Activated naive CD4-positive, alpha-beta T cell treated with anti-CD3 and anti-CD28 coated beads, Interleukin-2, amount 50 U/mL, for 16 hours (primary cell): ENCODE data around the gene ORC1.

Experiments
- DNase-seq: peaks from one replicate; pipeline ENCODE4 v3.0.0-alpha.2; 2020

The ORC1 gene

DNA sequence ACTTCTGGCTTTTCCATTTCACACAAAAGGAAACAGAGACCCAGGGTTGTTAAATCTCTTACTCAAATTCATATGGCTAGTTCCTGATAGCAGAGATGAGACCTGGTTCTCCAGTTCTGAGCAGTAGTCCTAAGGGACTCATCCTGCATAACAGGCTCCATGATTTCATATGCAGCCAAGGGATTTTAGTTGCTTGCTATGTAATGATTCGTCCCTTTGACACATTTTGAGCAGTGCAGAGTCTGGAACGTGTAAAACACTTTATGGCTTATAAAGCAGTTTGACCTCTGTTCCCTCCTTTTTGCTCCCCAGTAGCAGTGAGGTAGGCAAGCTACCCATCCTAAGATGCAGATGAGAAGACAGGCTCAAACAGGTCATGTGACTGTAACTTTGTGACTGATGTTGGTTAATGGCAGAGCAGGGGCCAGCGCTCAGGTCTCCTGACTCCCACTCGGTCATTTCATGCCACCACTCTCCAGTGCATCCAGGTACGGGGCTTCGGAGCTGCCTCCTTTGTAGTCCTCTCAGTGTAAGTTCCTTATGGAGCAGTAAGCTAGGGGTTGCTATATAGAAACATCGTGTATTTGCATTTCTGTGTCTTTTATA is 62.5 kb downstream of the ORC1 start:
- no peak for DNase-seq

DNA sequence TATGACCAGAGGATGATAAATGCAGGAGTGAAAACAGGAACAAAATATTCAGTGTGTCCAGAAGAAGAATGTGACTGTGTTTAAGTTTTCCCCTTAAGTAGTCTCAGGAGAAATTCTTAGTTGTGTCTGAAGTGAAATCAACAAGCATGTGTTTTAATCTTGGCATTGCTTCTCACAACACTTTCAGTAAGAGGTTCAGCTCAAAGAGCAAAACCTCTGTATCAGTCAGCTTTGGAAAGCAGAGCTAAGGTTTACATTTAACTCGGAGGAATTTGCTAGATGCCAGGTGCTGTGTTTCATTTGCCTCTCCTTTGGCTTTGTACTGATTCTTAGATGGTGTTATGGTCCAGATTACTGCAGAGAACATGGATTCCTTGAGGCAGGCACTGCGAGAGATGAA is 66.8 kb downstream of the ORC1 start:
- no peak for DNase-seq

GRCh38 chr1:52334906-52335528 is 69.2 kb downstream of the ORC1 start:
- DNase-seq = no peak

DNA sequence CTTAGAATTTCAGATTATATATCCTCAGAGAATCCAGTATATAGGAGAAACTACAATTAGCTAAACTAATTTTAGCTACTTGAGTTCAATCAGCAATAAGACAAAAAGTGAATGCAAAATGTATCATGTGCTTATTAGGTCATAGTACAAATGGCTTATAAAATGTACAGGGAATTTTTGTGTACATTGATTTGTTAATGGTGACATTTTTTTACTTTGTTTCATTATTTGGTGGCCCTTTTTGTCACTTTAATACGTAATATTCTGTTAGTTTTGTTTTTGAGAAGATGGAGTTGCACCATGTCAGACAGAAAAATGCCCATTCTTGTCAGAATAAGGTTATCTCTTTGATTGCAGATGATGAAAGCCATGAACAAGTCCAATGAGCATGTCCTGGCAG is 71.8 kb downstream of the ORC1 start:
- no peak for DNase-seq

- DNase-seq = no peak
Measured at GRCh38 chr1:52328615-52329014, 75.6 kb downstream of the ORC1 start.

DNA sequence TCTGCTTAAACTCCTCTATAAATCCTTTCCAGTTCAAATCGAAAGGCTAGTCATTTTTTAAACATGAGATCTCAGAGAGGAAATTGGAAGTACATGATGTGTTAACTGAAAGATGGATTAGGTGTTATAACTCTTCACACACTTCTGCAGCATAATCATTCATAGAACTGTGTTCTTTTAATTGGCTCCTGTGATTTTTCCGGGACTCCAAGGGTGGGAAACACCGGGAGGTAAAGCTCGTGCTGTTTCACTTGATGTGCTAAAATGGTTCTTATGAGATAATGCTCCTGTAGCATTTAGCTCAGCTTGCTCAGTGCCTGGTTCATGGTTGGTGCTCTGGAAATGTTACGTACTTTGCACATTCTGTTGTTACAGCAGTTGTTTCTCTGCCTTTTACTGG is 78.4 kb downstream of the ORC1 start:
- DNase-seq = no peak

- DNase-seq = no peak
Measured at GRCh38 chr1:52323731-52324130, 80.5 kb downstream of the ORC1 start.
